ENCODE data around the gene ATP2C1. TPM values are rescaled to one million over a fixed set of nuclear protein-coding genes. Genes with fewer than 3 reads are reported as not detected.
"Not testable (repeated sequence)": the region's sequence is repeated elsewhere in the genome, so short reads cannot be mapped to it uniquely, and the experiment has no call there.

ATP2C1 gene
- total and polyA plus RNA-seq, 7 experiments from 2014 or later: 6.6 to 64.9 (median 47.7) TPM

DNA sequence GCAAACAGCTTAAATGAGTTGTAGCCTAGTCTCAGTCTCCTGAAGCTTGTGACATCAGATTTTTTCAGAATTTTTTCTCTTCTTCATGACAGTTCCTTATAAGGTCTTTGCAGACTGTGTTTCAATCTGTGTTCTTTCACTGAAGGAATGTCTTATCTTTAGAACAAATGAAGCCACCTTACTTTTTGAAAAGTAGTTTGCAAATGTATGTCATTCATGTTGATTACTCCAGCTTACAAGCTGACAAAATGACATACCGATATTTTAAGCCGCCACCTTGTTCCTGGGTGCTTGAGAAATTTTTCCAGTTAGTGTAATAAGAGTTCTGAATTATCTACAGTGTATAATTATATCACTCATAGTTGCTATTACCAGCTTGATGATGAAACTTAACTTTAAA lies 75.7 kb downstream of the ATP2C1 start:
- Mint-ChIP-seq H3K4me3 (no peak overlapping the region), H3K36me3 (peaks cover 14 to 77% (median 62%) of the 10 kb centered on the region in 5 donors), H3K27ac (peak overlapping the region in 1 of 9 donors; percentile 14), H3K4me1 (peaks cover 0 to 5% (median 0%) of the 10 kb centered on the region in 7 donors), H3K27me3 (no peaks in the 10 kb centered on the region), H3K9me3 (no peaks in the 10 kb centered on the region)
- Histone ChIP-seq H3K36me3 (ENCODE audit: control insufficient read depth in 2 of 3, insufficient read depth in 3 of 3, low read length in 3 of 3) (peaks cover 6 to 33% (median 11%) of the 10 kb centered on the region in 3 experiments), H3K4me1 (ENCODE audit: control insufficient read depth in 2 of 2, insufficient read depth in 2 of 2, low read length in 2 of 2) (no peaks in the 10 kb centered on the region), H3K9me3 (ENCODE audit: control insufficient read depth in 2 of 3, low read length in 3 of 3) (no peaks in the 10 kb centered on the region), H3K4me3 (ENCODE audit: low read length) (no peak overlapping the region), H3K27ac (ENCODE audit: low read depth, low read length) (no peak overlapping the region), H3K27me3 (ENCODE audit: control insufficient read depth in 2 of 2, insufficient read depth in 2 of 2, low read length in 2 of 2) (no peaks in the 10 kb centered on the region)
- ChIA-PET CTCF (interaction anchor here (0.9 kb wide), 1 partner anchor 17 kb away, joined by 3 read pairs; no protein-coding TSS in a partner anchor), POLR2A (no interaction called here)
- ATAC-seq: no peak
- intact Hi-C loops (cut with micrococcal nuclease): no loop called here
- DNase-seq: no peak

DNA sequence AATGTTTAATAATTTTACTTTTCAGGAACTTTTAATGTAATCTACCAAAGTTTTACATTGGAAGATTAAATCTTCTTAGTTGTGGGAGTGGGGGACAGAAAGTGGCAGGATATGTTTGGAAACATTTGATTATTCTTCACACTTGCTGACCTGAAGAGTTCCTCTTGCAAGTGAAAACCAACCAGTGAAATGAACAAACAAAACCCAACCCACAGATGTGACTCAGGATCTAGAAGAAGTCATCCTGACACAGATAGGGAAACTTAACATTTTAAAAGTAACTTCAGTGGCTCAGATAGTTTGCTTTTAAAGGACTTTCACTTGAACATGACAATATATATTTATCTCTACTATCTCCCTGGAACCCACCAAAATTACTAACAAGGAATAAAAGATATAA lies 77.3 kb downstream of the ATP2C1 start:
- Mint-ChIP-seq H3K4me1 (peaks cover 0 to 5% (median 0%) of the 10 kb centered on the region in 7 donors), H3K4me3 (no peak overlapping the region), H3K9me3 (no peaks in the 10 kb centered on the region), H3K27ac (no peak overlapping the region), H3K27me3 (no peaks in the 10 kb centered on the region), H3K36me3 (peaks cover 8 to 69% (median 51%) of the 10 kb centered on the region in 5 donors)
- Histone ChIP-seq H3K4me1 (ENCODE audit: control insufficient read depth in 2 of 2, insufficient read depth in 2 of 2, low read length in 2 of 2) (no peaks in the 10 kb centered on the region), H3K36me3 (ENCODE audit: control insufficient read depth in 2 of 3, insufficient read depth in 3 of 3, low read length in 3 of 3) (peaks cover 0 to 19% (median 8%) of the 10 kb centered on the region in 3 experiments), H3K27ac (ENCODE audit: low read depth, low read length) (no peak overlapping the region), H3K9me3 (ENCODE audit: control insufficient read depth in 2 of 3, low read length in 3 of 3) (no peaks in the 10 kb centered on the region), H3K27me3 (ENCODE audit: control insufficient read depth in 2 of 2, insufficient read depth in 2 of 2, low read length in 2 of 2) (no peaks in the 10 kb centered on the region), H3K4me3 (ENCODE audit: low read length) (no peak overlapping the region)
- intact Hi-C loops (cut with micrococcal nuclease): no loop called here
- DNase-seq: no peak
- POLR2A ChIA-PET: no interaction called here
- CTCF ChIA-PET: no interaction called here
- no peak for ATAC-seq

GRCh38 chr3:130972592-130972991 lies 78.7 kb downstream of the ATP2C1 start:
- ATAC-seq; intact Hi-C loops (cut with micrococcal nuclease); H3K27me3 ChIP-seq (ENCODE audit: control insufficient read depth in 2 of 2, insufficient read depth in 2 of 2, low read length in 2 of 2); H3K4me1 Mint-ChIP-seq; H3K4me3 Mint-ChIP-seq; H3K27ac ChIP-seq (ENCODE audit: low read depth, low read length); H3K27me3 Mint-ChIP-seq; H3K4me3 ChIP-seq (ENCODE audit: low read length); CTCF ChIA-PET; DNase-seq; H3K9me3 ChIP-seq (ENCODE audit: control insufficient read depth in 2 of 3, low read length in 3 of 3); H3K9me3 Mint-ChIP-seq; H3K4me1 ChIP-seq (ENCODE audit: control insufficient read depth in 2 of 2, insufficient read depth in 2 of 2, low read length in 2 of 2): not testable (repeated sequence)
- peaks cover 0 to 24% (median 8%) of the 10 kb centered on the region in 3 experiments for H3K36me3 ChIP-seq (ENCODE audit: control insufficient read depth in 2 of 3, insufficient read depth in 3 of 3, low read length in 3 of 3)
- peak overlapping the region in 1 of 9 donors; percentile 8 for H3K27ac Mint-ChIP-seq
- POLR2A ChIA-PET: interaction anchor here (0.5 kb wide), 1 partner anchor 11 kb away, joined by 4 read pairs; no protein-coding TSS in a partner anchor
- peaks cover 8 to 60% (median 41%) of the 10 kb centered on the region in 5 donors for H3K36me3 Mint-ChIP-seq

- intact Hi-C loops (cut with micrococcal nuclease): no loop called here
- DNase-seq (no peak), ATAC-seq (no peak)
- Histone ChIP-seq H3K4me3 (ENCODE audit: low read length) (no peak overlapping the region), H3K27me3 (ENCODE audit: control insufficient read depth in 2 of 2, insufficient read depth in 2 of 2, low read length in 2 of 2) (no peaks in the 10 kb centered on the region), H3K27ac (ENCODE audit: low read depth, low read length) (no peak overlapping the region), H3K9me3 (ENCODE audit: control insufficient read depth in 2 of 3, low read length in 3 of 3) (no peaks in the 10 kb centered on the region), H3K4me1 (ENCODE audit: control insufficient read depth in 2 of 2, insufficient read depth in 2 of 2, low read length in 2 of 2) (no peaks in the 10 kb centered on the region), H3K36me3 (ENCODE audit: control insufficient read depth in 2 of 3, insufficient read depth in 3 of 3, low read length in 3 of 3) (peaks cover 0 to 24% (median 8%) of the 10 kb centered on the region in 3 experiments)
- H3K27me3 Mint-ChIP-seq: no peaks in the 10 kb centered on the region
- H3K4me3 Mint-ChIP-seq: no peak overlapping the region
- CTCF ChIA-PET: no interaction called here
- H3K27ac Mint-ChIP-seq: no peak overlapping the region
- POLR2A ChIA-PET: no interaction called here
- H3K9me3 Mint-ChIP-seq: no peaks in the 10 kb centered on the region
- H3K36me3 Mint-ChIP-seq: peaks cover 5 to 58% (median 38%) of the 10 kb centered on the region in 5 donors
- peaks cover 0 to 5% (median 0%) of the 10 kb centered on the region in 7 donors for H3K4me1 Mint-ChIP-seq
Observed at GRCh38 chr3:130973406-130973805, 79.5 kb downstream of the ATP2C1 start.

GRCh38 chr3:130974201-130974600 lies 80.3 kb downstream of the ATP2C1 start:
- ChIA-PET POLR2A (no interaction called here), CTCF (no interaction called here)
- no peak for ATAC-seq
- H3K4me3 Mint-ChIP-seq: no peak overlapping the region
- peaks cover 0 to 5% (median 0%) of the 10 kb centered on the region in 7 donors for H3K4me1 Mint-ChIP-seq
- no peaks in the 10 kb centered on the region for H3K4me1 ChIP-seq (ENCODE audit: control insufficient read depth in 2 of 2, insufficient read depth in 2 of 2, low read length in 2 of 2)
- H3K27me3 ChIP-seq (ENCODE audit: control insufficient read depth in 2 of 2, insufficient read depth in 2 of 2, low read length in 2 of 2): no peaks in the 10 kb centered on the region
- H3K9me3 ChIP-seq (ENCODE audit: control insufficient read depth in 2 of 3, low read length in 3 of 3): no peaks in the 10 kb centered on the region
- no peak overlapping the region for H3K27ac Mint-ChIP-seq
- no peak for DNase-seq
- H3K9me3 Mint-ChIP-seq: no peaks in the 10 kb centered on the region
- H3K27me3 Mint-ChIP-seq: no peaks in the 10 kb centered on the region
- H3K36me3 Mint-ChIP-seq: peaks cover 4 to 57% (median 31%) of the 10 kb centered on the region in 5 donors
- peaks cover 0 to 21% (median 8%) of the 10 kb centered on the region in 3 experiments for H3K36me3 ChIP-seq (ENCODE audit: control insufficient read depth in 2 of 3, insufficient read depth in 3 of 3, low read length in 3 of 3)
- H3K4me3 ChIP-seq (ENCODE audit: low read length): no peak overlapping the region
- intact Hi-C loops (cut with micrococcal nuclease): no loop called here
- H3K27ac ChIP-seq (ENCODE audit: low read depth, low read length): no peak overlapping the region

DNA sequence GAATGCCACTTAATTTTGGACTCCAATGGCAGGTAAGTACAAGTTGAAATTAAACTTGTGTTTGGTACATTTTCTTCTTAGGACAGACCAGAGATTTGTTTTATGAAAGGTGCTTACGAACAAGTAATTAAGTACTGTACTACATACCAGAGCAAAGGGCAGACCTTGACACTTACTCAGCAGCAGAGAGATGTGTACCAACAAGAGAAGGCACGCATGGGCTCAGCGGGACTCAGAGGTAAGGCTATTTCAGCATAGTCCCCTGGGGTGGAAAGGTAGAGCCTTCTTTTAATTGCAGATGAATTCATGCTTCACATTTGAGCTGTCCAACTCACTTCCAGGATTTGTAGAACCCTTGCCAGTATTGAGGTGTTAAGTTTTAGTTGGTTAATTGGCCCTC lies 81.4 kb downstream of the ATP2C1 start:
- no peaks in the 10 kb centered on the region for H3K9me3 ChIP-seq (ENCODE audit: control insufficient read depth in 2 of 3, low read length in 3 of 3)
- H3K27me3 ChIP-seq (ENCODE audit: control insufficient read depth in 2 of 2, insufficient read depth in 2 of 2, low read length in 2 of 2): no peaks in the 10 kb centered on the region
- H3K27ac ChIP-seq (ENCODE audit: low read depth, low read length): no peak overlapping the region
- H3K27me3 Mint-ChIP-seq: no peaks in the 10 kb centered on the region
- no peaks in the 10 kb centered on the region for H3K9me3 Mint-ChIP-seq
- DNase-seq (no peak), ATAC-seq (no peak)
- POLR2A ChIA-PET: no interaction called here
- CTCF ChIA-PET: no interaction called here
- no peak overlapping the region for H3K4me3 ChIP-seq (ENCODE audit: low read length)
- no peak overlapping the region for H3K27ac Mint-ChIP-seq
- H3K36me3 ChIP-seq (ENCODE audit: control insufficient read depth in 2 of 3, insufficient read depth in 3 of 3, low read length in 3 of 3): peaks cover 0 to 15% (median 7%) of the 10 kb centered on the region in 3 experiments
- intact Hi-C loops (cut with micrococcal nuclease): no loop called here
- H3K4me3 Mint-ChIP-seq: no peak overlapping the region
- H3K4me1 Mint-ChIP-seq: peaks cover 0 to 5% (median 0%) of the 10 kb centered on the region in 7 donors
- no peaks in the 10 kb centered on the region for H3K4me1 ChIP-seq (ENCODE audit: control insufficient read depth in 2 of 2, insufficient read depth in 2 of 2, low read length in 2 of 2)
- H3K36me3 Mint-ChIP-seq: peaks cover 3 to 55% (median 26%) of the 10 kb centered on the region in 5 donors

- ATAC-seq: no peak
- POLR2A ChIA-PET: no interaction called here
- Mint-ChIP-seq H3K36me3 (peaks cover 3 to 50% (median 12%) of the 10 kb centered on the region in 5 donors), H3K9me3 (no peaks in the 10 kb centered on the region), H3K4me1 (peaks cover 0 to 3% (median 0%) of the 10 kb centered on the region in 7 donors), H3K27me3 (no peaks in the 10 kb centered on the region), H3K4me3 (no peak overlapping the region), H3K27ac (no peak overlapping the region)
- H3K36me3 ChIP-seq (ENCODE audit: control insufficient read depth in 2 of 3, insufficient read depth in 3 of 3, low read length in 3 of 3): peaks cover 0 to 6% (median 4%) of the 10 kb centered on the region in 3 experiments
- H3K4me1 ChIP-seq (ENCODE audit: control insufficient read depth in 2 of 2, insufficient read depth in 2 of 2, low read length in 2 of 2): no peaks in the 10 kb centered on the region
- H3K27me3 ChIP-seq (ENCODE audit: control insufficient read depth in 2 of 2, insufficient read depth in 2 of 2, low read length in 2 of 2): no peaks in the 10 kb centered on the region
- no peak overlapping the region for H3K27ac ChIP-seq (ENCODE audit: low read depth, low read length)
- no peak overlapping the region for H3K4me3 ChIP-seq (ENCODE audit: low read length)
- intact Hi-C loops (cut with micrococcal nuclease): no loop called here
- CTCF ChIA-PET: interaction anchor here (0.6 kb wide), 1 partner anchor 519 kb away, joined by 3 read pairs; no protein-coding TSS in a partner anchor
- H3K9me3 ChIP-seq (ENCODE audit: control insufficient read depth in 2 of 3, low read length in 3 of 3): no peaks in the 10 kb centered on the region
- DNase-seq: no peak
Observed at GRCh38 chr3:130976706-130977105, 82.8 kb downstream of the ATP2C1 start.
